ENCODE measurements around the gene MARF1.
"Not testable (repeated sequence)": the region's sequence is repeated elsewhere in the genome, so short reads cannot be mapped to it uniquely, and the experiment has no call there.

The MARF1 gene

DNA sequence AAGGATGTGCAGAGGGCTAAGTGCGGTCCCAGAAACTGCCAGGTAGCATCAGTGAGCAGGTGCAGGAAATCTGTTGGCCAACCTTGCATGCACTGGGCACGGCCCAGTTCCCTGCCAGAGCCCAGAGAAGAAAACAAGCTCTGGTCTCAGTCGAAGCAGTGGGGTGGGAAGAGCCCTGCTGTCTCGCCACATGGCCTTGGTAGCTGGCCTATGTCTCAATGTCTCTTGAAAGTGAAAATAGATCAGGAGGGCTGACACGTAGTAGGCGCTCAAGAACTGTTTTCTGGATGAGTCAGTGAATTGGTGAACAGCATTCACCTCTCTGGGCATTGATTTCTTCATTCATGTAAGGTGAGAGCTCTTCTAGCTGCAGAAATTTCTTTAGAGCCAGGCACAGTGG, 90.4 kb downstream of the MARF1 start:
- DNase-seq (ENCODE audit: insufficient read length) (no peak), FAIRE-seq (no peak)
- TF ChIP-seq POLR2A (IDR thresholded peaks at IDR 0.05; ENCODE audit: low read depth, low read length): no peak
- TF ChIP-seq POLR2AphosphoS5 (IDR thresholded peaks at IDR 0.05; ENCODE audit: low read depth, low read length): no peak
- TF ChIP-seq TAF1 (IDR thresholded peaks at IDR 0.05; ENCODE audit: borderline replicate concordance, low read depth, low read length): no peak

DNA sequence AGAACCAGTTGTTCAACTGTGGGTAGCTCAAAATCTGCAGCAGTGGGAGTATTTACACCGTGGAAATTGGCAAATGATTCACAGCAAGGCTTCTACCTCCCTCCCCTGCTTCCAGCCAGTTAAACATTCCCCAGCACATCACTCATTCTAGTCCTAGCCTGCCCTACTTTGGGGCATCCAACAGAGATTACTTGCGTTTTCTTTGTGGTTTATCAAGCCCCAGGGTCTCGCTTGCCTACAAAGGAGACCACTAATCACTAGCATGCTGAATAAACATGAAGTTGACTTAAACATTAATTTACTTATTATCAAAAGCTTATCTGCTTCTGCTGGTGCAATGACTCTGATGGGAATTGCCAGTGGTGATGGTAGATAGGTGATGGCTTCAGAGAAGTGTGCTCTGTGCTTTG, 94.5 kb downstream of the MARF1 start:
- DNase-seq (ENCODE audit: insufficient read length) (no peak), FAIRE-seq (no peak)
- no peak for TF ChIP-seq TAF1 (IDR thresholded peaks at IDR 0.05; ENCODE audit: borderline replicate concordance, low read depth, low read length)
- no peak for TF ChIP-seq POLR2A (IDR thresholded peaks at IDR 0.05; ENCODE audit: low read depth, low read length)
- no peak for TF ChIP-seq POLR2AphosphoS5 (IDR thresholded peaks at IDR 0.05; ENCODE audit: low read depth, low read length)

DNA sequence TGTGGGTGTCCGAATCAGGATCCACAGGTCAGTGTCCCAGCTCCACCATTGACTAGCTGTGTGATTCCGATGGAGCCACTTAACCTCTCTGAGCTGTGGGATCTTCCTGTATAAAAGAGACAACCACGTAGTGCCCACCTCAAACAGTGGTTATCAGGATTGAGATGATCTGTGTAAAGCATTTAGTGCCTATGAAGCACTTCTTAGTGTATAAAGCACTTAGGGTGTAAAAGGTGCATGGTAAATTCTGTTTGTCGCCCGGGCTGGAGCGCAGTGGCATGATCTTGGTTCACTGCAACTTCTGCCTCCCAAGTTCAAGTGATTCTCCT, 95.2 kb downstream of the MARF1 start:
- DNase-seq (ENCODE audit: insufficient read length): no peak
- no peak for FAIRE-seq
- TF ChIP-seq TAF1 (IDR thresholded peaks at IDR 0.05; ENCODE audit: borderline replicate concordance, low read depth, low read length): no peak
- TF ChIP-seq POLR2A (IDR thresholded peaks at IDR 0.05; ENCODE audit: low read depth, low read length): no peak
- TF ChIP-seq POLR2AphosphoS5 (IDR thresholded peaks at IDR 0.05; ENCODE audit: low read depth, low read length): no peak

DNA sequence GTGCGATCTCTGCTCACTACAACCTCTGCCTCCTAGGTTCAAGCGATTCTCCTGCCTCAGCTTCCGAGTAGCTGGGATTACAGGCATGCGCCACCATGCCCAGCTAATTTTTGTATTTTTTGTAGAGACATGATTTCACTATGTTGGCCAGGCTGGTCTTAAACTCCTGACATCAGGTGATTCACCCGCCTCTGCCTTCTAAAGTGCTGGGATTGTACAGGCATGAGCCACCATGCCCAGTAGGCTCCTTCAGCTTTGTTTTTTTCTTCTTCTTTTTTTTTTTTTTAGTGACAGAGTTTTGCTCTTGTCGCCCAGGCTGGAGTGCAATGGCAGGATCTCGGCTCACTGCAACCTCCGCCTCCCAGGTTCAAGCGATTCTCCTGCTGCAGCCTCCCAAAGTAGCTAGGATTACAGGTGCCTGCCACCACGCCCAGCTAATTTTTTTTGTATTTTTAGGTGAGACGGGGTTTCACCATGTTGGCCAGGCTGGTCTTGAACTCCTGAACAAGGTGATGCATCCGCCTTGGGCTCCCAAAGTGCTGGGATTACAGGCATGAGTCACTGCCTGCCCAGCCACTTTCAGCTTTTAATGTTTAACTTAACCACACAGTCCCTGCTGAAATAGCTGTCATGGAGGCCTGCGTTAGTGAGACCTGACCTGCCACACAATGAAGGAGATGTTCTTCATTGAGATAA, 95.7 kb downstream of the MARF1 start:
- FAIRE-seq: not testable (repeated sequence)

DNA sequence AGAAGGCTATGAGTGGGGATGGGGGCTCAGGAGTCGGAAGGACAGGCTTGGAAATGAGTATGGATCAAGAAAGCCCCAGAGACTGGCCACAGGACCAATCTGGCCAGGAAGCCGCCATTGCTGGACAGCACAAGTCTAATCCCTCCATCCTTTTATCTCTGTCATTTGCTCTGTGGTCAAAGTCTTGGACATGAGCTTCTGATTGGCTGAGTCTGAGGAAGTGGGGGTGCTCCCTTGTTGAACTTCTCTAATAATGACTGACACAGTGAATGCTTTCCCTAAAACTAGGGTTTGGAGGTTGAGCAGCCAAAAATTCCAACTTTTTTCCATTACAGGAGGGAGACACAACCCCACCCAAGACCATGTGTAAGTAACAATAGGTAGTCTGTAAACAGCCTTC, 97.4 kb downstream of the MARF1 start:
- no peak for DNase-seq (ENCODE audit: insufficient read length)
- no peak for FAIRE-seq

More for the DNA sequence above, 95.7 kb downstream of the MARF1 start:
- not testable (repeated sequence) for DNase-seq (ENCODE audit: insufficient read length)

DNA sequence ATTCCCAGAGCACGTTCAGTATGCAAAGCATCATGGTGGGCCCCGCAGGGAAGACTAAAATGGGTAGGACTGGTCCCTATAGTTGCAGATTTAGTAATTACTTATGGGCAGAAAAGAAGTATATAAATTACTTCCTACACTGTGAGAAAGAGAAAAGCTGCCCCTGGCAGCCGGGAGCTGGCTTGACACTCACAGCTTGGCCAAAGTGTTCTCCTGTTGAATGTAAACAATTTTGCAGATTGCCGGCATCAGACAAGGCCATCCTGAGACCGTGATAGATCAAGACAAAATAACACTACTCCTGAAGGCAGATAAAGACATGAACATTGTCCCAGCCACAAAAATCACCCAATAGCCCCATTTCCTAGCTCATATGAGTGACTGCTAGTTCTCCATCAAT, 98.5 kb downstream of the MARF1 start:
- DNase-seq (ENCODE audit: insufficient read length) (no peak), FAIRE-seq (no peak)
- no peak for TF ChIP-seq TAF1 (IDR thresholded peaks at IDR 0.05; ENCODE audit: borderline replicate concordance, low read depth, low read length)
- TF ChIP-seq POLR2A (IDR thresholded peaks at IDR 0.05; ENCODE audit: low read depth, low read length): no peak

More for the DNA sequence above, 97.4 kb downstream of the MARF1 start:
- TF ChIP-seq POLR2A (IDR thresholded peaks at IDR 0.05; ENCODE audit: low read depth, low read length) (no peak), POLR2AphosphoS5 (IDR thresholded peaks at IDR 0.05; ENCODE audit: low read depth, low read length) (no peak), TAF1 (IDR thresholded peaks at IDR 0.05; ENCODE audit: borderline replicate concordance, low read depth, low read length) (no peak)

Measured in GM12892 (cell line).